Measurements from ENCODE around the gene FOLR3. TPM values are rescaled to one million over a fixed set of nuclear protein-coding genes. Genes with fewer than 3 reads are reported as not detected.

Gene FOLR3
- total RNA-seq, 1 experiment from 2014 or later = not detected

DNA sequence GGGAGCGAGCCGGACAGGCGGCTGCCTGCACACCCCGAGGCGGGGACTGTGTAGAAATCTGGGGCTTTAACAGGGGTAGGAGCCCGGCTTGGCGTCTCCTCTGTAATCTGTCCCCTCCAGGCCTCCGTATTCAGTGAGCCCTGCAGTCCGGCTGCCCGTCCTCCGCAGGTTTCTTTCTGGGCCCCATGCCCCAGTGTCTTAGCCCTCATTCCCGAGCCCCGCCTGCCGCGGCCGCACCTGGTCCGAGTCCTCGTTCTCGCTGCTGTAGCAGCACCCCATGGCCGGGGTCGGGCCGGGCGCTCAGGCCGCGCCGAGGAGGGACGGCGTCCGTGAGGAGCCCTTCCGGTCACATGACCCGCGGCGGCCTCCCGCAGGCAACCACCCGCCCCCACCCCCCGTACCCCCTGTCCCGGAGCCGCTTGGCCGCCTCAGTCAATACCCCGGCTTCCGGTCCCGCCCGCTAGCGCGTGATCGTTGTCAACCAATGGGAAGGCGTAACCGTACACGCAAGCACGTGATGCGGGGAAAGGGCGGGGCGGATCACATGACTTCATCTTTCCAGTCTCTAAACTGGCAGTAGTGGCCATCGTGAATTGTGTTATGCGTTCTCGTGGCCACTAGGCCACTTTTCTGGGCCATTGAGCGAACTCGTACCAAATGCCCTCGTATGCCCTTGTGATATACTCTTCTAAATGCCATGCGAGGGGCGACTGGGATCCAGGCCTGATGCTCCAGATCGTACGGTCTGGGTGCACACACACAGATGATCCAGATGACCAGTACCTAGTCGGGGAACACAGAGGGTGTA is 32.4 kb upstream of the FOLR3 start, which contains the start of gene LAMTOR1:
TSS of gene LAMTOR1 (minus strand) at position 352 of the 808 bp plus-strand sequence. CDS start at position 279, 73 bp downstream.
- Histone ChIP-seq H3K9me3 (ENCODE audit: low read length) (no peaks in the 10 kb centered on the region), H3K27ac (ENCODE audit: low read length) (peak within 1 kb of the TSS; percentile 80), H3K27me3 (ENCODE audit: low read length) (no peaks in the 10 kb centered on the region), H3K9me2 (replicated peaks; ENCODE audit: insufficient read depth, low read length) (no peaks in the 10 kb centered on the region; the same call in 1 of the 2 replicates), H2AFZ (ENCODE audit: low read length) (no peak within 1 kb of the TSS), H3K4me1 (ENCODE audit: low read length) (peaks cover 37% of the 10 kb centered on the region), H3K4me3 (ENCODE audit: low read length) (peak within 1 kb of the TSS; percentile 89), H3K79me2 (ENCODE audit: low read length) (peaks cover 34% of the 10 kb centered on the region), H3K9ac (ENCODE audit: low read length) (peak within 1 kb of the TSS; percentile 98), H3K4me2 (ENCODE audit: low read depth, low read length, poor library complexity, severe bottlenecking) (peak within 1 kb of the TSS; percentile 89), H3K36me3 (ENCODE audit: insufficient read depth, low read length) (no peaks in the 10 kb centered on the region), H4K20me1 (ENCODE audit: insufficient read depth, low read depth, low read length) (no peaks in the 10 kb centered on the region; the same call in 1 of the 2 replicates)
- DNase-seq = peak; percentile 99

DNA sequence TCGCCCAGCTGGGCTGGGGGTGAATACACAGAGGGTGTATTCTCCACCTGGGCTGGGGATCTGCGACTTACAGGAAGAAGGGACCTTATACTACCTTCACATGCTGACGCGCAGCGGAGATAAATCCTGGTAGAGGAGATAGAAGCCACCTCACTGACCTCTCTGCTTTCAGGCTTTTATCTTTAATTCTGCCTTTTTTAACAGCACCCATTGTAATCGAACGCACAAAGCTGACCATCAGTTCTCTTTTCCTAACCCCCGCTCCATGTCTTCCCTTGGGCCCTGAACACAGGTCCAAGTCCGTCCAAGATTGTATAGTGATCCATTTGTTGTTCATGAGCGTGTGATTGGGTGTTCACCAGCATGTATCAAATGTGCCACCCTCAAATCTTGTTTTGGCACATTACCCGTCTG is 31.8 kb upstream of the FOLR3 start:
- Histone ChIP-seq H3K27me3 (ENCODE audit: low read length) (no peaks in the 10 kb centered on the region), H3K36me3 (ENCODE audit: insufficient read depth, low read length) (no peaks in the 10 kb centered on the region), H3K4me1 (ENCODE audit: low read length) (peaks cover 37% of the 10 kb centered on the region), H3K9me2 (replicated peaks; ENCODE audit: insufficient read depth, low read length) (no peaks in the 10 kb centered on the region; the same call in 1 of the 2 replicates), H3K9ac (ENCODE audit: low read length) (peak overlapping the region; percentile 54), H2AFZ (ENCODE audit: low read length) (no peak overlapping the region), H3K27ac (ENCODE audit: low read length) (0 out of 2 replicates have a peak overlapping the region, but pooled peaks have one; percentile 26), H3K79me2 (ENCODE audit: low read length) (peaks cover 34% of the 10 kb centered on the region), H3K4me2 (ENCODE audit: low read depth, low read length, poor library complexity, severe bottlenecking) (peak overlapping the region; percentile 60), H4K20me1 (ENCODE audit: insufficient read depth, low read depth, low read length) (no peaks in the 10 kb centered on the region; the same call in 1 of the 2 replicates), H3K4me3 (ENCODE audit: low read length) (peak overlapping the region; percentile 54; the same call in 1 of the 2 replicates), H3K9me3 (ENCODE audit: low read length) (no peaks in the 10 kb centered on the region)
- DNase-seq = no peak

DNA sequence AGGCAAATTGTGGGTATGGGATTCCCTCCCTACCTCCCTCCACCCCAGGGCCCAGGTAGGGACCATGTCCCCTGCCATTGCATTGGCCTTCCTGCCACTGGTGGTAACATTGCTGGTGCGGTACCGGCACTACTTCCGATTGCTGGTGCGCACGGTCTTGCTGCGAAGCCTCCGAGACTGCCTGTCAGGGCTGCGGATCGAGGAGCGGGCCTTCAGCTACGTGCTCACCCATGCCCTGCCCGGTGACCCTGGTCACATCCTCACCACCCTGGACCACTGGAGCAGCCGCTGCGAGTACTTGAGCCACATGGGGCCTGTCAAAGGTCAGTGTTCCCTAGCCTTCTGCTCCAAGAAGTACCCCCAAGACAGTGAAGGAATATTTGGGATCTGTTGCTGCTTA is 29.6 kb upstream of the FOLR3 start, which contains the start of gene TOMT:
TSS of gene TOMT (plus strand) at position 37 of the 400 bp plus-strand sequence. CDS start at position 65, 28 bp downstream.
- H2AFZ ChIP-seq (ENCODE audit: low read length) = no peak within 1 kb of the TSS
- peaks cover 33% of the 10 kb centered on the region for H3K4me1 ChIP-seq (ENCODE audit: low read length)
- H3K79me2 ChIP-seq (ENCODE audit: low read length) = peaks cover 22% of the 10 kb centered on the region
- H3K27me3 ChIP-seq (ENCODE audit: low read length) = no peaks in the 10 kb centered on the region
- no peak within 1 kb of the TSS for H3K4me2 ChIP-seq (ENCODE audit: low read depth, low read length, poor library complexity, severe bottlenecking)
- no peak within 1 kb of the TSS for H3K27ac ChIP-seq (ENCODE audit: low read length)
- H3K9me2 ChIP-seq (replicated peaks; ENCODE audit: insufficient read depth, low read length) = no peaks in the 10 kb centered on the region; the same call in 1 of the 2 replicates
- no peak for DNase-seq
- no peaks in the 10 kb centered on the region; the same call in 1 of the 2 replicates for H4K20me1 ChIP-seq (ENCODE audit: insufficient read depth, low read depth, low read length)
- no peaks in the 10 kb centered on the region for H3K36me3 ChIP-seq (ENCODE audit: insufficient read depth, low read length)
- H3K9ac ChIP-seq (ENCODE audit: low read length) = no peak within 1 kb of the TSS
- no peaks in the 10 kb centered on the region for H3K9me3 ChIP-seq (ENCODE audit: low read length)
- H3K4me3 ChIP-seq (ENCODE audit: low read length) = no peak within 1 kb of the TSS

DNA sequence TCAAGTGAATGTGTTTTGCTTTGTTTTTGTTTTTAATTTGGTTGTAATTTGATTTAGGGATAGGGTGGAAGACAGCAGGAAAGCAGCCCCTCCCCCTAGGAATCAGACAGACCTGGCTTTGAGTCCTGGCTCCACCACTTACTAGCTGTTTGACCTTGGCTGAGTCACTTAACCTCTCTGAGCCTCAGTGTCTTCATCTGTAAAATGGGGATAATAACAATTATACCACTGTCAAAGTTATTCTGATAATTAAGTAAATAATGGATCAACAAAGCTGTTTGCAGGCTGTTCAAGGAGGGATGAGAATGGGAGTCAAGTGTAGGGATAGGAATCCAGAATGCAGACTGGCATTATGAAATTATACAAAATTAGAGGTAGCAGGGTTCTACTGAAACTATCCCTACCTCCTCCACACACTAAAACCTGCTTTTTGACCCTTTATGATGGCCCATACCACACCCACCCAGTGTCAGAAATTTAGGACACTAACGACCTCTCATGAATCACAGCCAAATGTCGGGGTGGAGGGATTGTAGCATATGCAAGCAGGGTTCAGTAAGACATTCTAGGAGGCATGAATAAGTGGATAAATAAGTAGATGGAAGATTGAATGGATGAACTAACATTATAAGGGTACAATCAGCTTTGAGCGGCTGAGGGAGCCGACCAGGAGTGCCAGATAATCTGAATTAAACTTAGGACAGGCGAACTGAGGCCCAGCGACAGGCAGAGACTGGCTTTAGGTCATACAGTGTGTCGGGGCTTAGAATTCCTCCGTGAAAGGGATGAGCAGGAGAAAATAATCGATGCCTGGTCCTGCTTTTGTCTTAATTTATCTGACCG is 24.0 kb upstream of the FOLR3 start:
- Histone ChIP-seq H3K4me2 (ENCODE audit: low read depth, low read length, poor library complexity, severe bottlenecking) (peak overlapping the region; percentile 94), H3K4me3 (ENCODE audit: low read length) (peak overlapping the region; percentile 73), H3K79me2 (ENCODE audit: low read length) (peaks cover 5% of the 10 kb centered on the region; the same call in 1 of the 2 replicates), H3K36me3 (ENCODE audit: insufficient read depth, low read length) (no peaks in the 10 kb centered on the region), H3K9me3 (ENCODE audit: low read length) (no peaks in the 10 kb centered on the region), H3K4me1 (ENCODE audit: low read length) (peaks cover 20% of the 10 kb centered on the region), H2AFZ (ENCODE audit: low read length) (no peak overlapping the region), H4K20me1 (ENCODE audit: insufficient read depth, low read depth, low read length) (no peaks in the 10 kb centered on the region), H3K9ac (ENCODE audit: low read length) (peak overlapping the region; percentile 77), H3K27ac (ENCODE audit: low read length) (peak overlapping the region; percentile 52; the same call in 1 of the 2 replicates), H3K27me3 (ENCODE audit: low read length) (no peaks in the 10 kb centered on the region), H3K9me2 (replicated peaks; ENCODE audit: insufficient read depth, low read length) (no peaks in the 10 kb centered on the region; the same call in 1 of the 2 replicates)
- no peak for DNase-seq

DNA sequence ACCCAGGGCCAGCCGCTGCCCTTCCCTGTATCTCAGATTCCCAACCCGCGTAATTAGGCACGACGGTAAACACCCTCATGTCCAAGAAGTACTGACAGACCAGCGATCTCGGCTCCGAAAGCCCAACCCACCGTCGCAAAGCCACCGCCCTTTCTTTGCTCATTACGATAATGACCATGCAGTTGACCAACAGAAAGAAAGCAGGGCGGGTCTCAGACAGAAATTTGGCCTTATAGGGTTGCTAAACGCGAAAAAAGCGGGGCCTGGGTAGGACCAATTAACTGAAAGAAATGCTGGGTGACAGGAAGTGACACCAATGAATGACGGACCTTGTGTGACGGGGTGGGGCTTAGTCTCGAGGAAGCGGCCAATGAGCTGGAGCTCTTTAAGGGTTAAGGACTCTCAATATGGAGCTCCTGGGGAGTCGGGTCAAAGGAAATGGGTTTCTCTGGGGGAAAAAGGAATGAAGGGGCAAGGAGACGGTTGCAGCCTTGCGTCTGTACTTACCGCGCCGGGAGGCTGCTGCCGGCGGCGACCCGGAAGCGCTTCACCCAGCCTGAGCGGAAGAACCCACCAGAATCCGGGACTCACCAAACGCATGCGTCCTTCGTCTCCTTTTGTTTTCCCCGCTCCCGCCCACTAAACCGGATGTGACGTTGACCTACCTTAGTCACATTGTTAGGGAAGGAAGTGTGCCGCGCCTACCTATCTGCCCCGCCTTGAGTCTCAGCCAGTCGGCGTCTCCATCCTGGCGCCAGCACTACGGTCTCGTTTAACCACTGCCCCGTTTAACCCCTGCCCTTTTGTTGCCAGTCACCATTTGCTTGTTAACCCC is 23.2 kb upstream of the FOLR3 start, which contains the start of gene ANAPC15:
TSS of gene ANAPC15 (minus strand) at position 553 of the 835 bp plus-strand sequence. CDS start 1,419 bp downstream, outside the sequence.
- peak within 1 kb of the TSS; percentile 35; the same call in 1 of the 2 replicates for H2AFZ ChIP-seq (ENCODE audit: low read length)

DNA sequence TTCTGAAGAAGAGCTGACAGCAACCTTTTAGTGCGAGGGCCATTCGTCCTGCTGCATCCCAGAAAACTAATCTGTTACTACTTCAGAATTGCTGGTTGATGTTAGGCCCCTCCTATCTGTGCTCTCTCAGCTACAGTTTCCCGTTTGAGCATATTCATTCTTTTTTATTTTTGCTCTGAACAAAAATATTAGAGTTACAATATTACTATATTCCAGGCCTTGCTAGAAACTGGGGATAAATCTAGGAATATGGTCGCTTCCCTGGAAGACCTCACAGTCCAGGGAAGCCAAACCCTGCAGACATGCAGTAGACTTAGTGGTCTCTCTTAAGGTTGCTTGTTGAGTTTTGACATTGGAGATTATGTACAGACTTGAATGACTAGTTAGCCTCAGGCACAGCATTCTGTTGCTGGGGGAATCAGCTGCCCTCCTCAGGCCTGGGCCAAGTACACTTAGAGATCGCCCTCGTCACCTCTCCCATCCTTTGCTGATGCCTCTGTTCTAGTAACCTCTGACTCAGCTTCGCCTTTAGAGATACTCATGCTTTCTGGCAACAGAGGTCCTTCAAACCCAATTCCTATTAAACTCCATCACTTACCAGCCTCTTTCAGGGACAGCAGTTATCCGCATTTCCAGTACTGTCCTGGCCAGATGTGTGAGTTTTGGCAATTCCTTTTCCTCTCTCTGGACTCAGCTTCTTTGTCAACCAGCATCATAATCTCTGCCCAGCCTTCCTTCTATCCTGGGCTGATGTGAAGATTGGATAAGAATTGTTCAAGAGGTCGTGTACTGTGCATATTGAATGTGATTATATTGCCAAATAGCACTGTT is 22.3 kb upstream of the FOLR3 start:
- Histone ChIP-seq H3K27ac (ENCODE audit: low read length) (peak overlapping the region; percentile 81), H3K79me2 (ENCODE audit: low read length) (peaks cover 5% of the 10 kb centered on the region; the same call in 1 of the 2 replicates), H3K27me3 (ENCODE audit: low read length) (no peaks in the 10 kb centered on the region), H2AFZ (ENCODE audit: low read length) (peak overlapping the region; percentile 35; the same call in 1 of the 2 replicates), H3K4me1 (ENCODE audit: low read length) (peaks cover 20% of the 10 kb centered on the region), H3K9me3 (ENCODE audit: low read length) (no peaks in the 10 kb centered on the region), H3K4me2 (ENCODE audit: low read depth, low read length, poor library complexity, severe bottlenecking) (peak overlapping the region; percentile 94), H3K9me2 (replicated peaks; ENCODE audit: insufficient read depth, low read length) (no peaks in the 10 kb centered on the region; the same call in 1 of the 2 replicates), H3K9ac (ENCODE audit: low read length) (peak overlapping the region; percentile 79), H3K36me3 (ENCODE audit: insufficient read depth, low read length) (no peaks in the 10 kb centered on the region), H4K20me1 (ENCODE audit: insufficient read depth, low read depth, low read length) (no peaks in the 10 kb centered on the region), H3K4me3 (ENCODE audit: low read length) (peak overlapping the region; percentile 73)
- no peak for DNase-seq

More for the DNA sequence above, 23.2 kb upstream of the FOLR3 start, which contains the start of gene ANAPC15:
- H3K4me3 ChIP-seq (ENCODE audit: low read length) = peak within 1 kb of the TSS; percentile 73
- no peaks in the 10 kb centered on the region; the same call in 1 of the 2 replicates for H3K9me2 ChIP-seq (replicated peaks; ENCODE audit: insufficient read depth, low read length)
- peak; percentile 100 for DNase-seq
- no peaks in the 10 kb centered on the region for H3K27me3 ChIP-seq (ENCODE audit: low read length)
- H3K9ac ChIP-seq (ENCODE audit: low read length) = peak within 1 kb of the TSS; percentile 79
- peaks cover 5% of the 10 kb centered on the region; the same call in 1 of the 2 replicates for H3K79me2 ChIP-seq (ENCODE audit: low read length)
- peak within 1 kb of the TSS; percentile 94 for H3K4me2 ChIP-seq (ENCODE audit: low read depth, low read length, poor library complexity, severe bottlenecking)
- H3K36me3 ChIP-seq (ENCODE audit: insufficient read depth, low read length) = no peaks in the 10 kb centered on the region
- peaks cover 20% of the 10 kb centered on the region for H3K4me1 ChIP-seq (ENCODE audit: low read length)
- H3K9me3 ChIP-seq (ENCODE audit: low read length) = no peaks in the 10 kb centered on the region
- H4K20me1 ChIP-seq (ENCODE audit: insufficient read depth, low read depth, low read length) = no peaks in the 10 kb centered on the region
- peak within 1 kb of the TSS; percentile 81 for H3K27ac ChIP-seq (ENCODE audit: low read length)

Data from Karpas-422 (cell line).